Stomach (tissue), 4 donors: ENCODE data around the gene C2CD4D.

Experiments
- EP300 ChIP-seq: sonication (generic); formaldehyde crosslinking; IDR thresholded peaks from one replicate; pipeline ENCODE4 v1.6.1; 2017; ENCODE audit warnings: antibody characterized with exemption
- POLR2A ChIP-seq, 4 donors: fragments of 450-650 bp; IDR thresholded peaks; one replicate each; pipeline ENCODE4 v1.6.1; 2016; ENCODE audit warnings: antibody characterized with exemption in 4 of 4, control low read depth in 2 of 4, mild to moderate bottlenecking in 1 of 4, moderate library complexity in 1 of 4
- POLR2AphosphoS5 ChIP-seq, 3 donors: sonication (generic); formaldehyde crosslinking; IDR thresholded peaks; one replicate each; pipeline ENCODE4 v1.6.1; 2016; ENCODE audit warnings: antibody characterized with exemption in 3 of 3
- TF ChIP-seq, protein P1 (sequence below), 7 experiments: fragments of 450-650 bp in 4 of 7; fragments of 200-600 bp in 3 of 7; sonication (generic) in 3 of 7; IDR thresholded peaks; one replicate each; pipeline ENCODE4 v1.5.1; 2016 to 2019; ENCODE audit warnings: antibody characterized with exemption in 7 of 7, control low read depth in 2 of 7, mild to moderate bottlenecking in 1 of 7

DNA sequence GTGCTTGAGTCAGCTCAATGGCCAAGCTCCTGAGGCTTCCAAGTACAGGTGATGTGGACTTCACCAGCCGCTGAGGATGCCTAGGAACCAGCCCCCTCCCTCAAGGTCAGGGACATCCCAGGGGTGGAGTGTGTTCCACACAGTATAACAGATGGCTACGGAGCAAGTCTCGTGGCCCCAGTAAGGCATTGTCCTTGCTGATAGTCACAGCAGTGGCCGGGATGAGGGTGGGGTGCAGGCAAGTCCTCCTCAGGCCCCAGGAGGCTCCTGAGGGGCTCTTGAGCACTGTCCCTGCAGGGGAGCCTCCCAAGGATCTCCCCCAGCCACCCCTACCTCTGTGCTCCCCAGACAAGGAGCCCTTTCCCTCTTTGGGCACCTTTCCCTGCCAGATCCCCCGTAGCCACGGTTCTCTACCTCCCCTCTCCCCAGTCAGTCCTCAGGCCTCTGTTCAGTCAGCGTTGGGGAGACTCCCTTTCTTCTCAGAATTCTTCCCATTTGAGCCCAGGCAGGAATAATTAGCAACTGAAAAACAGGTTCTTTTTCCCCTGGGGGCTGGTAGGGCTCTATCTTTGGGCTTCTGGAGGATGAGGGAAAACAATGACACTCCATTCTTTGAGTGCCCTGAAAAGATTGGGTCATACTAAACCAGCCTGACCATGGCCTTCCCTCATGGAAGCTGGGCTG is 21.0 kb upstream of the C2CD4D start:
- TF ChIP-seq, protein P1, sequence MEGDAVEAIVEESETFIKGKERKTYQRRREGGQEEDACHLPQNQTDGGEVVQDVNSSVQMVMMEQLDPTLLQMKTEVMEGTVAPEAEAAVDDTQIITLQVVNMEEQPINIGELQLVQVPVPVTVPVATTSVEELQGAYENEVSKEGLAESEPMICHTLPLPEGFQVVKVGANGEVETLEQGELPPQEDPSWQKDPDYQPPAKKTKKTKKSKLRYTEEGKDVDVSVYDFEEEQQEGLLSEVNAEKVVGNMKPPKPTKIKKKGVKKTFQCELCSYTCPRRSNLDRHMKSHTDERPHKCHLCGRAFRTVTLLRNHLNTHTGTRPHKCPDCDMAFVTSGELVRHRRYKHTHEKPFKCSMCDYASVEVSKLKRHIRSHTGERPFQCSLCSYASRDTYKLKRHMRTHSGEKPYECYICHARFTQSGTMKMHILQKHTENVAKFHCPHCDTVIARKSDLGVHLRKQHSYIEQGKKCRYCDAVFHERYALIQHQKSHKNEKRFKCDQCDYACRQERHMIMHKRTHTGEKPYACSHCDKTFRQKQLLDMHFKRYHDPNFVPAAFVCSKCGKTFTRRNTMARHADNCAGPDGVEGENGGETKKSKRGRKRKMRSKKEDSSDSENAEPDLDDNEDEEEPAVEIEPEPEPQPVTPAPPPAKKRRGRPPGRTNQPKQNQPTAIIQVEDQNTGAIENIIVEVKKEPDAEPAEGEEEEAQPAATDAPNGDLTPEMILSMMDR (IDR thresholded peaks at IDR 0.05), result no peak
- TF ChIP-seq POLR2AphosphoS5 (IDR thresholded peaks at IDR 0.05) (no peak), POLR2A (IDR thresholded peaks at IDR 0.05) (no peak), EP300 (no peak)
